Esophagus squamous epithelium (tissue), 4 donors: ENCODE results near the gene KL.

ENCODE experiments used
- CTCF ChIP-seq, 6 experiments: fragments of 450-650 bp in 4 of 6; fragments of 200-600 bp in 2 of 6; sonication (generic) in 2 of 6; IDR thresholded peaks; one replicate each; pipeline ENCODE4 v1.5.1; 2016 to 2019; ENCODE audit warnings: antibody characterized with exemption in 6 of 6, mild to moderate bottlenecking in 4 of 6, moderate library complexity in 4 of 6
- POLR2A ChIP-seq, 4 donors: fragments of 450-650 bp; IDR thresholded peaks; one replicate each; pipeline ENCODE4 v1.6.1; 2017; ENCODE audit warnings: antibody characterized with exemption in 4 of 4, mild to moderate bottlenecking in 4 of 4, moderate library complexity in 3 of 4

- TF ChIP-seq CTCF (IDR thresholded peaks at IDR 0.05) (no peak), POLR2A (IDR thresholded peaks at IDR 0.05) (no peak)
Observed at GRCh38 chr13:33114146-33114545, 97.9 kb downstream of the KL start.
